Limb (tissue), 2 donors: ENCODE results near the gene VCAN.

ENCODE experiments used
- DNase-seq, 2 donors: peaks; one replicate each; pipeline ENCODE4 v3.0.0-alpha.2; 2016; ENCODE audit errors: extremely low spot score in 2 of 2

The VCAN gene

GRCh38 chr5:83494087-83494620 is 22.6 kb downstream of the VCAN start:
- DNase-seq, result no peak

- DNase-seq, result no peak
Observed at GRCh38 chr5:83494666-83495065, 23.1 kb downstream of the VCAN start.

- DNase-seq, result no peak
Observed at GRCh38 chr5:83496626-83497025, 25.1 kb downstream of the VCAN start.

GRCh38 chr5:83498585-83498984 is 27.0 kb downstream of the VCAN start:
- no peak for DNase-seq

- DNase-seq, result no peak
Observed at GRCh38 chr5:83503662-83504061, 32.1 kb downstream of the VCAN start.

- no peak for DNase-seq
Observed at GRCh38 chr5:83507431-83507830, 35.9 kb downstream of the VCAN start.

GRCh38 chr5:83509540-83509939 is 38.0 kb downstream of the VCAN start:
- peak; percentile 70 to 79 for DNase-seq

- no peak for DNase-seq
Observed at GRCh38 chr5:83510260-83510659, 38.7 kb downstream of the VCAN start.

- DNase-seq, result no peak
Observed at GRCh38 chr5:83512061-83512745, 40.7 kb downstream of the VCAN start.

- DNase-seq, result no peak
Observed at GRCh38 chr5:83513081-83513480, 41.5 kb downstream of the VCAN start.

GRCh38 chr5:83513491-83513890 is 41.9 kb downstream of the VCAN start:
- no peak for DNase-seq

GRCh38 chr5:83516377-83516776 is 44.8 kb downstream of the VCAN start:
- peak in 1 of 2 donors; percentile 86 for DNase-seq

- peak in 1 of 2 donors; percentile 78 for DNase-seq
Observed at GRCh38 chr5:83517072-83517687, 45.6 kb downstream of the VCAN start.

- peak in 1 of 2 donors; percentile 24 for DNase-seq
Observed at GRCh38 chr5:83517688-83518085, 46.1 kb downstream of the VCAN start.

- peak in 1 of 2 donors; percentile 56 for DNase-seq
Observed at GRCh38 chr5:83518319-83519061, 46.9 kb downstream of the VCAN start.

GRCh38 chr5:83522446-83522845 is 50.9 kb downstream of the VCAN start:
- no peak for DNase-seq

GRCh38 chr5:83523929-83524328 is 52.4 kb downstream of the VCAN start:
- DNase-seq, result peak in 1 of 2 donors; percentile 50

GRCh38 chr5:83524345-83524744 is 52.8 kb downstream of the VCAN start:
- DNase-seq, result no peak

GRCh38 chr5:83524991-83525390 is 53.4 kb downstream of the VCAN start:
- DNase-seq, result no peak

- no peak for DNase-seq
Observed at GRCh38 chr5:83526289-83526688, 54.7 kb downstream of the VCAN start.

- no peak for DNase-seq
Observed at GRCh38 chr5:83527221-83527620, 55.7 kb downstream of the VCAN start.

- no peak for DNase-seq
Observed at GRCh38 chr5:83527722-83528438, 56.3 kb downstream of the VCAN start.
